ENCODE measurements around the gene PKNOX2. TPM values are rescaled to one million over a fixed set of nuclear protein-coding genes. Genes with fewer than 3 reads are reported as not detected.

Gene PKNOX2
- total and polyA plus RNA-seq, 10 donors, result 0.80 to 8.9 (median 3.5) TPM

DNA sequence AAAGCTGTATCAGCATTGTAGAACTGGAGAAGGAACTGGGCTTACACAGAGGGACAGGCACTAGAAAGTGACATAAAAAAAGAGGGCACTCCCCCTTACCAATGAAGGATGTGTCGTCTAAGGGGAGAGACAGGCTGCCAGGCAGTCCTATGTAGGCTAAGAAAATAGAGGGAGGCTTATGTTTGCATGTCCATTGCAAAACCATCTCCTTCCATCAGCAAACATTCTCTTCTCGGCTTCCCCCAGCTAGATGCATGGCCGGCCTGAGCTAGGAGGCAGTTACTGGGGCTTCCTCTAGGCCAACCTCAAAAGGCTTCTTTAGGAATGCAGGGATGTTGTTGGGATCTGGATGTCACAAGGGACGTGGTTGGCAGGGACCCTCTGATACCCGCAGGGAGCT, 139.1 kb downstream of the PKNOX2 start:
- H3K9me3 ChIP-seq, result no peaks in the 10 kb centered on the region
- peaks cover 0 to 7% (median 0%) of the 10 kb centered on the region in 7 donors for H3K27me3 ChIP-seq (replicated peaks in 1 of 7)
- no peak overlapping the region for H3K4me3 ChIP-seq
- intact Hi-C loops (cut with DNase I; ENCODE audit: low total_unique reads), result no loop called here
- peaks cover 0 to 6% (median 2%) of the 10 kb centered on the region in 6 donors for H3K4me1 ChIP-seq
- 56 to 88% (median 85%) methylated on average over 5 of the region's 5 CpGs for WGBS, 5 donors
- H3K27ac ChIP-seq, result no peak overlapping the region
- no peak for TF ChIP-seq POLR2A (IDR thresholded peaks at IDR 0.05)
- no peak for TF ChIP-seq POLR2AphosphoS5 (IDR thresholded peaks at IDR 0.05)
- TF ChIP-seq CTCF (IDR thresholded peaks at IDR 0.05 in 8 of 11, conservative IDR thresholded peaks at IDR 0.05 in 3 of 11), result no peak
- no peaks in the 10 kb centered on the region for H3K36me3 ChIP-seq
- no peak for DNase-seq

- WGBS, 5 donors, result 63 to 84% (median 67%) methylated on average over 7 of the region's 7 CpGs
- peaks cover 0 to 7% (median 0%) of the 10 kb centered on the region in 7 donors for H3K27me3 ChIP-seq (replicated peaks in 1 of 7)
- peaks cover 0 to 6% (median 2%) of the 10 kb centered on the region in 6 donors for H3K4me1 ChIP-seq
- TF ChIP-seq POLR2A (IDR thresholded peaks at IDR 0.05) (no peak), CTCF (IDR thresholded peaks at IDR 0.05 in 8 of 11, conservative IDR thresholded peaks at IDR 0.05 in 3 of 11) (no peak), POLR2AphosphoS5 (IDR thresholded peaks at IDR 0.05) (no peak)
- DNase-seq, result no peak
- intact Hi-C loops (cut with DNase I; ENCODE audit: low total_unique reads), result no loop called here
- H3K4me3 ChIP-seq, result no peak overlapping the region
- no peak overlapping the region for H3K27ac ChIP-seq
- H3K9me3 ChIP-seq, result no peaks in the 10 kb centered on the region
- no peaks in the 10 kb centered on the region for H3K36me3 ChIP-seq
Measured at GRCh38 chr11:125304136-125304535, 139.6 kb downstream of the PKNOX2 start.

- intact Hi-C loops (cut with DNase I; ENCODE audit: low total_unique reads), result no loop called here
- no peaks in the 10 kb centered on the region for H3K9me3 ChIP-seq
- H3K36me3 ChIP-seq, result no peaks in the 10 kb centered on the region
- H3K27ac ChIP-seq, result no peak overlapping the region
- no peak for TF ChIP-seq POLR2A (IDR thresholded peaks at IDR 0.05)
- no peak for TF ChIP-seq CTCF (IDR thresholded peaks at IDR 0.05 in 8 of 11, conservative IDR thresholded peaks at IDR 0.05 in 3 of 11)
- TF ChIP-seq POLR2AphosphoS5 (IDR thresholded peaks at IDR 0.05), result no peak
- WGBS, 5 donors, result 82 to 90% (median 88%) methylated on average over 9 of the region's 9 CpGs
- H3K27me3 ChIP-seq (replicated peaks in 1 of 7), result peaks cover 0 to 7% (median 0%) of the 10 kb centered on the region in 7 donors
- H3K4me1 ChIP-seq, result peaks cover 0 to 6% (median 2%) of the 10 kb centered on the region in 6 donors
- H3K4me3 ChIP-seq, result no peak overlapping the region
- no peak for DNase-seq
Measured at GRCh38 chr11:125304876-125305275, 140.3 kb downstream of the PKNOX2 start.

GRCh38 chr11:125305345-125305744, 140.8 kb downstream of the PKNOX2 start:
- Histone ChIP-seq H3K4me1 (peaks cover 0 to 6% (median 2%) of the 10 kb centered on the region in 6 donors), H3K27ac (no peak overlapping the region), H3K4me3 (no peak overlapping the region), H3K27me3 (replicated peaks in 1 of 7) (peaks cover 0 to 7% (median 0%) of the 10 kb centered on the region in 7 donors), H3K9me3 (no peaks in the 10 kb centered on the region), H3K36me3 (no peaks in the 10 kb centered on the region)
- TF ChIP-seq POLR2AphosphoS5 (IDR thresholded peaks at IDR 0.05) (no peak), CTCF (IDR thresholded peaks at IDR 0.05 in 8 of 11, conservative IDR thresholded peaks at IDR 0.05 in 3 of 11) (no peak), POLR2A (IDR thresholded peaks at IDR 0.05) (no peak)
- intact Hi-C loops (cut with DNase I; ENCODE audit: low total_unique reads), result no loop called here
- 77 to 92% (median 87%) methylated on average over 7 of the region's 7 CpGs for WGBS, 5 donors
- no peak for DNase-seq
